K562 (cell line): Measurements from ENCODE around the gene KXD1. TPM values are rescaled to one million over a fixed set of nuclear protein-coding genes. Genes with fewer than 3 reads are reported as not detected.

Experiments used
- ARID4B ChIP-seq: sonication (generic); formaldehyde crosslinking; IDR thresholded peaks from 2 replicates; pipeline ENCODE4 v1.8.0; 2022; ENCODE audit warnings: mild to moderate bottlenecking, missing genetic modification reagents
- ATF3 ChIP-seq, 2 experiments: fragments of 450-650 bp in 1 of 2; sonication (generic) in 1 of 2; formaldehyde crosslinking in 1 of 2; IDR thresholded peaks in 1 of 2; conservative IDR thresholded peaks in 1 of 2; 2 replicates each; pipeline versions ENCODE4 v1.6.1 to v1.8.1; 2016 to 2023; ENCODE audit warnings: mild to moderate bottlenecking in 2 of 2, moderate library complexity in 2 of 2, inconsistent platforms in 1 of 2, missing genetic modification reagents in 1 of 2
- CCAR2 ChIP-seq: fragments of 200-400 bp; formaldehyde crosslinking; IDR thresholded peaks from 2 replicates; pipeline ENCODE4 v1.6.1; 2017; ENCODE audit warnings: mild to moderate bottlenecking, low read depth, low read length
- CTCFL ChIP-seq: IDR thresholded peaks from 2 replicates; pipeline ENCODE4 v1.6.1; 2011; ENCODE audit warnings: borderline replicate concordance, low read depth, mild to moderate bottlenecking, moderate library complexity, low read length; ENCODE audit not compliant: insufficient read depth, poor library complexity, severe bottlenecking
- DMBX1 ChIP-seq: fragments of 250-450 bp; sonication (Bioruptor Pico); IDR thresholded peaks from 2 replicates; pipeline ENCODE4 v1.8.0; 2022; ENCODE audit warnings: inconsistent platforms, mild to moderate bottlenecking, moderate library complexity, borderline replicate concordance
- ETV6 ChIP-seq, 3 experiments: fragments of 150-350 bp in 1 of 3; sonication (generic) in 1 of 3; formaldehyde crosslinking in 1 of 3; IDR thresholded peaks; 2 replicates each; pipeline versions ENCODE4 v1.6.1 to v1.8.0; 2014 to 2022; ENCODE audit warnings: borderline replicate concordance in 2 of 3, low read depth in 2 of 3, antibody characterized with exemption in 1 of 3, low read length in 1 of 3, mild to moderate bottlenecking in 1 of 3, missing genetic modification reagents in 1 of 3
- GATAD2B ChIP-seq: fragments of 450-650 bp; IDR thresholded peaks from 2 replicates; pipeline ENCODE4 v1.6.1; 2017; ENCODE audit warnings: mild to moderate bottlenecking, borderline replicate concordance
- KDM2B ChIP-seq: fragments of 250-450 bp; sonication (Bioruptor Pico); IDR thresholded peaks from 2 replicates; pipeline ENCODE4 v1.8.0; 2021; ENCODE audit warnings: mild to moderate bottlenecking, moderate library complexity
- MAFF ChIP-seq: IDR thresholded peaks from 2 replicates; pipeline ENCODE4 v1.6.1; 2012; ENCODE audit warnings: low read length, improper control_type of control experiment
- MEF2A ChIP-seq: IDR thresholded peaks from 2 replicates; pipeline ENCODE4 v1.6.1; 2011; ENCODE audit warnings: low read depth, mild to moderate bottlenecking, low read length, moderate library complexity; ENCODE audit not compliant: control insufficient read depth
- NFYB ChIP-seq: IDR thresholded peaks from 2 replicates; pipeline ENCODE4 v1.6.1; 2011; ENCODE audit warnings: mild to moderate bottlenecking, moderate library complexity; ENCODE audit not compliant: insufficient read length; ENCODE audit errors: extremely low read depth
- POLR2AphosphoS2 ChIP-seq: IDR thresholded peaks from 2 replicates; pipeline ENCODE4 v1.6.1; 2012; ENCODE audit warnings: low read length, improper control_type of control experiment
- STAT5A ChIP-seq: IDR thresholded peaks from 2 replicates; pipeline ENCODE4 v1.6.1; 2012; ENCODE audit warnings: low read length, inconsistent platforms, borderline replicate concordance
- TAF1 ChIP-seq: IDR thresholded peaks from 2 replicates; pipeline ENCODE4 v1.6.1; 2011; ENCODE audit warnings: mild to moderate bottlenecking, low read length, moderate library complexity; ENCODE audit not compliant: insufficient read depth, control insufficient read depth, severe bottlenecking; ENCODE audit errors: extremely low read depth
- U2AF2 ChIP-seq: fragments of 200-400 bp; formaldehyde crosslinking; optimal IDR thresholded peaks from 2 replicates; pipeline ENCODE3; 2017; ENCODE audit warnings: low read depth, mild to moderate bottlenecking, low read length
- XRCC3 ChIP-seq: fragments of 450-650 bp; IDR thresholded peaks from 2 replicates; pipeline ENCODE4 v1.6.1; 2017; ENCODE audit warnings: mild to moderate bottlenecking, moderate library complexity
- ZKSCAN1 ChIP-seq: fragments of 150-350 bp; IDR thresholded peaks from 2 replicates; pipeline ENCODE4 v1.6.1; 2016; ENCODE audit warnings: low read depth, low read length
- polyA plus RNA-seq, 8 experiments: library from polyadenylated mRNA; depleted of rRNA in 4 of 8; stranded (reverse) in 5 of 8; unstranded in 3 of 8; fragments of >200 nt; fragmentation: Nextera tagmentation in 2 of 8; fragmentation: Illumina TruSeq in 1 of 8; extraction: Ambion mirVana in 2 of 8; extraction: Trizol in 1 of 8; gene quantifications; 2 replicates each; pipeline versions ENCODE4 v1.2.1 to v1.2.3, GENCODE V29; 2011 to 2014; ENCODE audit warnings: inconsistent platforms in 1 of 8, missing spikeins in 1 of 8
- total RNA-seq, 7 experiments: library from RNA; depleted of rRNA in 6 of 7; stranded (reverse); fragments of >200 nt in 6 of 7; fragmentation: Illumina TruSeq in 2 of 7; extraction: Trizol in 2 of 7; gene quantifications; 2 replicates each; pipeline versions ENCODE4 v1.2.1 to v1.2.3, GENCODE V29; 2011 to 2021; ENCODE audit warnings: low replicate concordance in 1 of 7

KXD1 gene
- total and polyA plus RNA-seq, 9 of the 15 experiments (the other 6 are each of a cell fraction or from before 2014, with no cell fraction given): 21.9 to 210 (median 118) TPM

GRCh38 chr19:18589380-18590272 lies 32.0 kb downstream of the KXD1 start (continued):
- TF ChIP-seq ATF3 (IDR thresholded peaks at IDR 0.05) (no peak), ATF3 (CRISPR knock-in tag; conservative IDR thresholded peaks at IDR 0.05) (no peak), MEF2A (no peak), DMBX1 (CRISPR knock-in tag) (0 out of 2 replicates have a peak, but pooled peaks have one; percentile 11), ZKSCAN1 (no peak), XRCC3 (no peak), ARID4B (CRISPR knock-in tag) (peak; percentile 77; the same call in 1 of the 2 replicates), POLR2AphosphoS2 (no peak), ETV6 (IDR thresholded peaks at IDR 0.05; ENCODE audit: borderline replicate concordance in 1 of 2, low read depth in 2 of 2, low read length in 1 of 2) (peak in 1 of 2 experiments; percentile 20; a peak in 1 of 4 replicates), ETV6 (CRISPR knock-in tag; IDR thresholded peaks at IDR 0.05; ENCODE audit: borderline replicate concordance) (no peak), KDM2B (CRISPR knock-in tag) (peak; percentile 38; the same call in 1 of the 2 replicates), U2AF2 (no peak), STAT5A (no peak), MAFF (no peak), NFYB (no peak), CTCFL (peak; percentile 82), GATAD2B (no peak), TAF1 (no peak), CCAR2 (no peak)
